ENCODE measurements around the gene SHOC2.

SHOC2 gene

GRCh38 chr10:111039522-111039921, 120.1 kb downstream of the SHOC2 start:
- no peak for DNase-seq (ENCODE audit: low read depth)
- H3K4me3 ChIP-seq (replicated peaks; ENCODE audit: low read depth, low read length) = no peak overlapping the region
- TF ChIP-seq CTCF (IDR thresholded peaks at IDR 0.05; ENCODE audit: low read length, missing control alignments) = no peak

- no peak for DNase-seq (ENCODE audit: low read depth)
- H3K4me3 ChIP-seq (replicated peaks; ENCODE audit: low read depth, low read length) = no peak overlapping the region
- no peak for TF ChIP-seq CTCF (IDR thresholded peaks at IDR 0.05; ENCODE audit: low read length, missing control alignments)
These were observed 137.6 kb downstream of the SHOC2 start for GRCh38 chr10:111057006-111057405.
